Body of pancreas (tissue), 4 donors: ENCODE results near the gene SGTA. TPM values are rescaled to one million over a fixed set of nuclear protein-coding genes. Genes with fewer than 3 reads are reported as not detected.

Source experiments
- ATAC-seq: fragments of 150-250 bp; one replicate; pipeline ENCODE4 v1.9.1; 2016
- DNase-seq, 4 donors: peaks; one replicate each; pipeline ENCODE4 v3.0.0-alpha.2; 2019
- H3K27ac ChIP-seq, 4 donors: fragments of 200-600 bp; sonication (generic); 1 replicate in 3 of 4; 2 replicates in 1 of 4; pipeline versions ENCODE4 v1.5.1 to v1.6.1; 2016 to 2019; ENCODE audit warnings: mild to moderate bottlenecking in 1 of 4, mixed read lengths in 1 of 4, moderate library complexity in 1 of 4
- H3K27me3 ChIP-seq, 2 donors: fragments of 200-600 bp; sonication (generic); one replicate each; pipeline ENCODE4 v1.6.0; 2016; ENCODE audit warnings: mild to moderate bottlenecking in 1 of 2
- H3K36me3 ChIP-seq, 2 donors: fragments of 200-600 bp; sonication (generic); replicated peaks in 1 of 2; 2 replicates each; pipeline ENCODE4 v1.5.1; 2016; ENCODE audit warnings: low read depth in 2 of 2; ENCODE audit not compliant: insufficient read depth in 1 of 2
- H3K4me1 ChIP-seq: fragments of 200-600 bp; sonication (generic); one replicate; pipeline ENCODE4 v1.6.0; 2016
- H3K4me3 ChIP-seq, 2 donors: fragments of 200-600 bp; sonication (generic); 1 replicate in 1 of 2; 2 replicates in 1 of 2; pipeline ENCODE4 v1.5.1; 2016 to 2019
- H3K9me3 ChIP-seq, 3 donors: fragments of 200-600 bp; sonication (generic); 1 replicate in 2 of 3; 2 replicates in 1 of 3; pipeline ENCODE4 v1.5.1; 2016
- CTCF ChIP-seq, 7 experiments: fragments of 450-650 bp in 4 of 7; fragments of 200-600 bp in 3 of 7; sonication (generic) in 3 of 7; IDR thresholded peaks; one replicate each; pipeline ENCODE4 v1.5.1; 2016 to 2019; ENCODE audit warnings: antibody characterized with exemption in 7 of 7
- POLR2A ChIP-seq, 3 donors: fragments of 450-650 bp; IDR thresholded peaks; one replicate each; pipeline ENCODE4 v1.6.1; 2016; ENCODE audit warnings: antibody characterized with exemption in 3 of 3, mild to moderate bottlenecking in 2 of 3
- WGBS, 2 donors: methylation state at CpG; one replicate each; pipeline ENCODE4 v1.1.5; 2017; 5-methylcytosine and 5-hydroxymethylcytosine counted together
- intact Hi-C: fragments of 100-400 bp; cut with DNase I; formaldehyde crosslinking; loops from one replicate; pipeline ENCODE4 v1.15.1; 2023
- total RNA-seq, 2 donors: library from RNA; depleted of rRNA; stranded (reverse); fragments of >200 nt; gene quantifications; one replicate each; pipeline ENCODE4 v1.1.0, GENCODE V29; 2016

The SGTA gene
- total RNA-seq, 2 donors from 2014 or later: 24.6 to 41.5 TPM

DNA sequence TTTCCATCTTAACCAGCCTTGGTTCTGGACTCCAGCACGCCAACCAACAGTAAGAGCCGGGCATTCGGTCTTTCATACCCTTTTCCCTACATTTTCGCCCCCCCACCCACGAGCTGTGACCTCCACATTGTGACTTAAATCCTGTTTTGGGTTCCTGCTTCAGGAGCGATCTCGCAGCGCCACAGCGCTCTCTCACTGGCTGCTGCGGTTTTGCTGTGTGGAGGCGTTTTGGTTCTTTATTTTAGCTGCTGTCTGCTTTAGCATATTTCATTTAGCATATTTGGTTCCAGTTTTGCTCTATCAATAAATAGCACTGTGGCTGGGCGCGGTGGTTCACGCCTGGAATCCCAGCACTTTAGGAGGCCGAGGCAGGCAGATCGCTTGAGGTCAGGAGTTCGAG is 23.7 kb downstream of the SGTA start:
- intact Hi-C loops: no loop called here
- no peaks in the 10 kb centered on the region for H3K27me3 ChIP-seq
- H3K4me1 ChIP-seq: no peaks in the 10 kb centered on the region
- TF ChIP-seq CTCF (IDR thresholded peaks at IDR 0.05): no peak
- no peak for TF ChIP-seq POLR2A (IDR thresholded peaks at IDR 0.05)
- H3K36me3 ChIP-seq: peaks cover 5 to 13% of the 10 kb centered on the region in 2 donors
- no peaks in the 10 kb centered on the region for H3K9me3 ChIP-seq
- WGBS, 2 donors: 92 to 94% methylated on average over 17 of the region's 17 CpGs
- no peak overlapping the region for H3K4me3 ChIP-seq
- H3K27ac ChIP-seq: no peak overlapping the region
- no peak for ATAC-seq
- DNase-seq: no peak

GRCh38 chr19:2758601-2759313 is 24.3 kb downstream of the SGTA start:
- intact Hi-C loops: no loop called here
- 95 to 97% methylated on average over 17 of the region's 17 CpGs for WGBS, 2 donors
- Histone ChIP-seq H3K4me1 (no peaks in the 10 kb centered on the region), H3K36me3 (peaks cover 5 to 13% of the 10 kb centered on the region in 2 donors), H3K4me3 (no peak overlapping the region), H3K27me3 (no peaks in the 10 kb centered on the region), H3K27ac (no peak overlapping the region), H3K9me3 (no peaks in the 10 kb centered on the region)
- ATAC-seq (no peak), DNase-seq (no peak)
- TF ChIP-seq CTCF (IDR thresholded peaks at IDR 0.05): no peak

GRCh38 chr19:2756921-2757881 is 25.9 kb downstream of the SGTA start:
- Histone ChIP-seq H3K4me3 (no peak overlapping the region), H3K9me3 (no peaks in the 10 kb centered on the region), H3K4me1 (no peaks in the 10 kb centered on the region), H3K27ac (no peak overlapping the region), H3K27me3 (no peaks in the 10 kb centered on the region), H3K36me3 (peaks cover 5 to 13% of the 10 kb centered on the region in 2 donors)
- WGBS, 2 donors: 93 to 96% methylated on average over 32 to 43 of the region's 48 CpGs
- no peak for TF ChIP-seq CTCF (IDR thresholded peaks at IDR 0.05)
- no peak for TF ChIP-seq POLR2A (IDR thresholded peaks at IDR 0.05)
- intact Hi-C loops: no loop called here
- DNase-seq (no peak), ATAC-seq (no peak)

DNA sequence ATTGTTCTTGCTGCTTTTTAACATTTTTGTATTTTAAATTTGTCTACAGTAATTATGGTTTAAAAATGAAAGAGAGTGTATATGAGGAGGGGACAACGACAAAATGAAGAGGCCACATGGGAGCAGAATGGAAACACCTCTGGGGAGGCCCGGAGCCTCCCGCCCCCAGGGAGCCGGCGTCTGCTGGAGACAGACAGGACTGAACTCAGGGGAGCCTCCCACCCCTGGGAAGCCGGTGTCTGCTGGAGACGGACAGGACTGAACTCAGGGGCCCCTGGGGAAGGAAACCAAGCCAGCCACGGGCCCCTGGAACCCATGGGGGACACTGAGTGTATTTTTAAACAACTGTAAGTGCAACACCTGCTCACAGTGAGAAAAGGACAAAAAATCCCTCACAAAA is 26.6 kb downstream of the SGTA start:
- no peaks in the 10 kb centered on the region for H3K27me3 ChIP-seq
- 79 to 95% methylated on average over 8 of the region's 8 CpGs for whole genome bisulfite sequencing, 2 donors
- H3K9me3 ChIP-seq: no peaks in the 10 kb centered on the region
- H3K4me1 ChIP-seq: no peaks in the 10 kb centered on the region
- peaks cover 5 to 13% of the 10 kb centered on the region in 2 donors for H3K36me3 ChIP-seq
- no peak overlapping the region for H3K4me3 ChIP-seq
- no peak overlapping the region for H3K27ac ChIP-seq
- DNase-seq (no peak), ATAC-seq (no peak)
- intact Hi-C loops: no loop called here
- TF ChIP-seq CTCF (IDR thresholded peaks at IDR 0.05) (no peak), POLR2A (IDR thresholded peaks at IDR 0.05) (no peak)
